Fibroblast of peridontal ligament (primary cell): ENCODE results near the gene UBA52.
A peak's percentile ranks its signal among the peaks of the same experiment; 100 is the strongest.
"Not testable (repeated sequence)": the region's sequence is repeated elsewhere in the genome, so short reads cannot be mapped to it uniquely, and the experiment has no call there.

ENCODE experiments used
- DNase-seq: peaks from one replicate; pipeline ENCODE4 v3.0.0-alpha.2; 2010; ENCODE audit errors: extremely low read depth

Gene UBA52

GRCh38 chr19:18592732-18593131 lies 21.1 kb downstream of the UBA52 start:
- DNase-seq: not testable (repeated sequence)

DNA sequence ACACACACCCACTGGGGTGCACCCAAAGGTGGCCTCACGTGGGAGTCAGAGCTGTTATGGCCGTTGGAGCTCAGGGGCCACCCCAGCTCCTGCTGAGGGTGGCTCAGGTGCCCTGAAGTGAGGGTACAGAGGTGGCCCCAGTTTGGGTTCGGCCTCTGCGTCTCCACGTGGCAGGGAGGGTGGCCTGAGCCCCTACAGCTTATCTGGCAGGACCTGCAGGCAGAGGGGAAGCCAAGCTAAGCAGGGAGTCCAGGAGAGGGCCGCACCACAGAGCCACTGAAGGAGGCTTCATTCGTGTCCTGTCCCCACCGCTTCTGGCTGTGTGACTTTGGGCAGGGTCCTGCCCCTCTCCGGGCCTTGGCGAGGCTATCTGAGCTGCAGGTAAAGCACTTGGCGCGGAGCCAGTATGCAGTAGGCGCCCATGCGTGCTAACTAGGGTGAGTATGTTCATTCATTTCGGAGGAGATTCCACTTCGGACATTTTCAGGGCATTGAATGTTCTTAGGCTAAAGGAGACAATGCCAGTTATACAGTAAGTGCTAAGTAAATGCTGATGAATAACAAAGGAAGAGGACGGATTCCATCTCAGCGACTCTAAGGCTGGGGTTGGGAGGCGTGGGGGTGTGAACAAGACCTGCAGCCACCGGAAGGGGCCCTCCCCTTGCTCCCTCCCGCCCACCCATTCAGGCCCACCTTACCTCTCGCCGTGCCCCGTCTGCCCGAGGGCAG lies 21.9 kb downstream of the UBA52 start:
- DNase-seq: no peak

DNA sequence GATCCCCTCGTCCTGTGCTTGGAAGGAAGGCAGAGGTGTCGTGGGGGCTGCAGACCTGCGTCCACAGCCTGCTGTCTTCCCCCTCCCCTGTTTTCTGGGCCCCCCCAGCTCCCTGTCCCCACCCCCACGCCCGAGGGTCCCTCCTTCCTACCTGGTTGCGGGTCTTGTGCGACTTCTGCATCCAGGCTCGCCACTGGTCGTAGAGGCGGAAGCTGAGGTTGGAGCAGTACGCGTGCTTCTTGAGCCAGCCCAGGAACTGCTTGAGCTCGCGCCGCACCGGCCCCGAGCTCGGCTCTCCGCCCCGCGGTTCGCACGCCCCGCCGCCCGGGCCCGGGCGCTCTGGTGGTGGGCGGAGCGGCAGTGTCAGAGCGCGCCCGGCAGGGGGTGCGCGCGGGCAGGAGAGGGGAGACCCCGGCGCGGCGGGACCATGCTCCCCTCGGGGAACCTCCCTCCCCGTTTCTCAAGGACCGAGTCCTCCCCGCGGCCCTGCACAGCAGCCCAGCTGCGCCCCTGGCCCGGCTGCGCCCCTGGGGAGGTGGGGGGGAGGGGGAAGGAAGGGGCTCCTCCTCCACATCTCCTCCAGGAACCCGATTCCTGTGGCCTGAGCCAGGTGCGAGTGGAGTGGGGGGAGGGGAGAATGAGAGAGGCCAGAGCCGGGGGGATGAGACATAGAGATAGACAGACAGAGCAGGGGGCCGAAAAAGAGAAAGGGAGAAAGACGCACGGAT lies 22.6 kb downstream of the UBA52 start:
- peak; percentile 63 for DNase-seq

DNA sequence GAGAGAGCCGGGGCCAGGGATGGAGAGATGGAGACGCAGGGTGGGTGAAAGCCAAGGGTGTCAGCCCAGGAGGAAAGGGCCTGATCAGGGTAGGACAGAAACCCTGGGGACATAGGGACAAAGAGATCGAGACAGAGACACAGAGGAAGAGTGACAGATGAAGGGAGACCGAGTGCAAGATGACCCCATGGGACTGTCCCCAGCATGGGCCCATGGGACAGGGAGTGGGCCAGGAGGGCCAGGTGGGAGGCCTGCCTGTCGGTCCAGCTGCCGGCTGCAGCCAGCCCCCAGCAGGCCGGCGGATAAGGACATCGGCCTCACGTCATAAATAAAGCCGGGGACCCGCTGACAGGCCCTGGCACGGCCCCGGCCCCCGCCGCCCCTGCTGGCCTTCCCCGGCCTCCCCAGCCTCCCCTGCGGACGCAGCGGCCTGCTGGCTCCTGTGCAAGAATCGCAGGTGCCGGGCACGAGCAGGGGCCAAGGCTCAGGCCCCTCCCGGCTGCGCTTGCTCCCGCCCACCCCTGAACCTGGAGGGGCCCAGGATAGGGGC lies 23.2 kb downstream of the UBA52 start:
- no peak for DNase-seq

DNA sequence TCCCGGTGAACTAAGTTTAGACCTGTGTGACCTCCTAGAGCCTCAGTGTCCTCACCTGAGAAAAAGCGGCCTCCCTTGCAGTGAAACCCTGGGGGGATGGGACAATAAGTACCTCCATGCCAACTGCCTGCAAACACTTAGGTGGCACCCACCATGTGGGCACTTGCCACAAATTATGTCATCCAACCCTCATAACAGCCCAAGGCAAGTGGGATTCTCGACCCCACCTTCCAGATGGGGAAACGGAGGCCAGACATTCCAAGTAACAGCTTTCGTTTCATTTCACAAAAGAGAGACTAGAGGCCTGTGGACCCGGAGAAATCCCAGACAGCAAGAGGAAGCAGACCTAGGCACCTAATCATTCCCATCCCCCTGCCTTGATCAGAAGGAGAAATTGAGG lies 23.8 kb downstream of the UBA52 start:
- no peak for DNase-seq

DNA sequence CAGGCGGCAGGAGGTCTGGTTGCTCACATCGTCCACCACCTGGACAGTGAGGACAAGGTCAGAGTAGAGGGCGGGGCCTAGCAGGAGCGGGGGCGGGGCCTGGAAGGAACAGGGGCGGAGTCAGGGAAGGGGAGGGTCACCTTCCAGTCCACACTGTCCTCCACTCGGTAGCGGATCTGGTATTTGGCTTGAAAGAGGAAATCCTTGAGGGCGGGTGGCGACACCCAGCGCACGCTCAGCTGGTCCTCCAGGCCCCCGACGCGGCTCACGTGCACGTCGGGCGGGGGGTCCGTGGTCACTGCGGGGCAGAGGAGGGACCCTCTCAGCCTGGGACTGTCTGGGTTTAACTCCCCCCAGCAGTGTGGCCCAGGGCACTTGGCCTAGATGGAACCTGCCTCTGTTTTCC lies 25.1 kb downstream of the UBA52 start:
- DNase-seq: no peak

DNA sequence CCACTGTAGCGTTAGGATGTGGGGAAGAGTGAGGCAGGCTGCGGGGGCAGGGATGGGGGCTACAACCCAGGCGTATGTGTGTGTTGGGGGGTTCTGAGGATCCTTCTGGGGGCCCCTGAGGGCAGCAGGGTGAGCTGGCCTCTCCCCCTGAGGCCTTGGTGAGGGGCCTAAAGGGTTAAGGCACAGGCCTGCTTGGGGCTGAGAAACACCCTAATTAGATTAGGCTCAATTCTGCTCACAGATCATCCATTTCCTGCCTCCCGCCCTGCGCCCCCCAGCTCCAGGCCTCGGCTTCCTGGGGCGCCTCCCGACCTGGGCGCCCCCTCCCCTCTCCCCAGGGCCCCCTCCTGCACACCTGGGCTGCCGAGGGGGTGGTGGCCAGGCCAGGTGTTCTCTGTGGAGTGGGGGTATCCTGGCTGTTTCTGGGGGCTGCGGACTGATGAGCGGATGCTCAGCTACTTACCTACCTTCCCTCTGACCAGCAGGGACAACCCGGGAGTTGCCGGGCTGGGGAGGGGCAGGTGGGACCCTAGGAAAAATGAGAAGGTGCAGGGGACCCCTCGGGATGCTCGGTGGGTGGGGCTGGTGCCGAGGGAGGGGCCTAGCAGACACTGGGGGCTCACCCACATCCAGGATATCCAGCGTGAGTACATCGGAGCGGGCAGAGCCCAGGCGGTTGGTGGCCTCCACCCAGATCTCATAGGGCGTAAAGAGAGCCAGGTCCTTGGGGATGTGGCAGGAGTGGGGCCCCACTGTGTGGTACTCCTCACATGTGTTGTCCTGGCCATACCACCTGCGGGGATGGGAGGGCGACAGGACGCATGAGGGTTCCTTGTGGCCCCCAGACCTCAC lies 26.4 kb downstream of the UBA52 start:
- DNase-seq: no peak

GRCh38 chr19:18599485-18599884 lies 27.8 kb downstream of the UBA52 start:
- no peak for DNase-seq

DNA sequence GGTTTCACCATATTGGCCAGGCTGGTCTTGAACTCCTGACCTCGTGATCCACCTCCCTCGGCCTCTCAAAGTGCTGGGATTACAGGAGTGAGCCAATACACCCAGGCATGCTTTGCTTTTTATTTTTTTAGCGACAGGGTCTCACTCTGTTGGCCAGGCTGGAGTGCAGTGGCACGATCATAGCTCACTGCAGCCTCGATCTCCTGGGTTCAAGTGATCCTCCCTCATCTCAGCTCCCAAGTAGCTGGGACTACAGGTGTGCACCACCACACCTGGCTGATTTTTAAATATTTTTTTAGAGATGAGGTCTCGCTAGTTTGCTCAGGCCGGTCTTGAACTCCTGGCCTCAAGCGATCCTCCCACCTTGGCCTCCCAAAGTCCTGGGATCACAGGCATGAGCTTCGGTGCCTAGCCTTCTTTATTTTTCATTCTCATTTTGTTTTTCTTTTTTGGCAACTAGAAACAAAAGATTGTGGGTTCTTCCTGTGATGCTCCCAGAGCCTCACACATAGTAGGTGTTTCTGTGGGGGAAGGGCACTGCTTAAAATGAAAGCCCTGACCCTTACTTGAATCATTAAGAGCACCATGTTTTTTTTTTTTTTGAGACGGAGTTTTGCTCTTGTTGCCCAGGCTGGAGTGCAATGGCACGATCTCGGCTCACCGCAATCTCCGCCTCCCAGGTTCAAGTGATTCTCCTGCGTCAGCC lies 29.2 kb downstream of the UBA52 start:
- DNase-seq: not testable (repeated sequence)

- no peak for DNase-seq
Observed at GRCh38 chr19:18601875-18602274, 30.2 kb downstream of the UBA52 start.

GRCh38 chr19:18603255-18603957 lies 31.7 kb downstream of the UBA52 start:
- DNase-seq: no peak

- DNase-seq: no peak
Observed at GRCh38 chr19:18603958-18604819, 32.5 kb downstream of the UBA52 start.

- no peak for DNase-seq
Observed at GRCh38 chr19:18604820-18605159, 33.1 kb downstream of the UBA52 start.

- no peak for DNase-seq
Observed at GRCh38 chr19:18605196-18605545, 33.5 kb downstream of the UBA52 start.

- DNase-seq: no peak
Observed at GRCh38 chr19:18605546-18606280, 34.1 kb downstream of the UBA52 start.

DNA sequence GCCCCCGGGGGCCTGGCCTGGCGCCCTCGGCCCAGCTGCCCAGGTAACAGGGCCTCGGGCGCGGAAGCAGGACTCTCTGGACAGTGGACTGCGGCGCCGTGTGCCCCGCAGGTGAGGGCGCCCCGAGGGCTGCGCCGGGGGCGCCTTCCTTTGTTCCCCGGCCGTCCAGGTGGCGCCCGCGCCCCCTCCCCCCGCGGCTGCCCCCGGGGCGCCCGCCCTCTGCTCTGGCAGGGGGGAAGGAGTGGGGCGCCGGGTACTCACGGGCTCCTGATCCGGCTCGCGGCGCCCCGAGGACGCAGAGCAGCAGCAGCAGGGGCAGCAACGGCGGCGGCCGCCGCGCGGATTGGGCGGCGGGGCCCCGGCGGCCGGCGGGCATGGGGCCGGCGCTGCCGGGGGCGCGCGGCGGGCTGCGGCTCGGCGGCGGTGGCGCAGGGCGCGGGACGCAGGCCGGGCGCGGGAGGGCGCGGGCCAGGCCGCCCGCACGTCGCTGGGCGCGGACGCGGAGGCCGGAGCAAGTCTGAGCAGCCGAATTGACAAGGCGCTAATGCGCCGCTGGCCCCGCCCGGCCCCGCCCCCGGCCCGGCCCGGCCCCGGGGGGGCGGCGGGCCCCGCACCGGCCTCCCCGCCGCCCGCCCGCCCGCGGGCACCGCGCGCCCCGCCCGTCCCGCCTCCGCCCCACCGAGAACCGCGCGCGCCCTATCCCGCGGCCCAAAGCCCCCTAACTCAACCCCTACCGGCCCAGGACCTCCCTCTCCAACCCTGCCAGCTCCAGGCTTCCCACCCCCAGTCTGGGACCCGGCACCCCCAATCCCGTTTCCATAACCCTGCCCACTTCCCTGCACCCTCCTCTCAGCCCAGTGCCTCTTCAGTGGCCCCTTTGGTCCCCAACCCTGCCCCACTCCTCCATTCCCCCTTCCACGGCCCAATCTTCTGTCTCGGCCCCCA lies 34.9 kb downstream of the UBA52 start, which contains the start of gene CRLF1:
Gene CRLF1, minus strand, starts transcription at position 519 of the 945 bp plus-strand sequence. Its CDS starts 143 bp downstream, at position 376.
- no peak for DNase-seq

DNA sequence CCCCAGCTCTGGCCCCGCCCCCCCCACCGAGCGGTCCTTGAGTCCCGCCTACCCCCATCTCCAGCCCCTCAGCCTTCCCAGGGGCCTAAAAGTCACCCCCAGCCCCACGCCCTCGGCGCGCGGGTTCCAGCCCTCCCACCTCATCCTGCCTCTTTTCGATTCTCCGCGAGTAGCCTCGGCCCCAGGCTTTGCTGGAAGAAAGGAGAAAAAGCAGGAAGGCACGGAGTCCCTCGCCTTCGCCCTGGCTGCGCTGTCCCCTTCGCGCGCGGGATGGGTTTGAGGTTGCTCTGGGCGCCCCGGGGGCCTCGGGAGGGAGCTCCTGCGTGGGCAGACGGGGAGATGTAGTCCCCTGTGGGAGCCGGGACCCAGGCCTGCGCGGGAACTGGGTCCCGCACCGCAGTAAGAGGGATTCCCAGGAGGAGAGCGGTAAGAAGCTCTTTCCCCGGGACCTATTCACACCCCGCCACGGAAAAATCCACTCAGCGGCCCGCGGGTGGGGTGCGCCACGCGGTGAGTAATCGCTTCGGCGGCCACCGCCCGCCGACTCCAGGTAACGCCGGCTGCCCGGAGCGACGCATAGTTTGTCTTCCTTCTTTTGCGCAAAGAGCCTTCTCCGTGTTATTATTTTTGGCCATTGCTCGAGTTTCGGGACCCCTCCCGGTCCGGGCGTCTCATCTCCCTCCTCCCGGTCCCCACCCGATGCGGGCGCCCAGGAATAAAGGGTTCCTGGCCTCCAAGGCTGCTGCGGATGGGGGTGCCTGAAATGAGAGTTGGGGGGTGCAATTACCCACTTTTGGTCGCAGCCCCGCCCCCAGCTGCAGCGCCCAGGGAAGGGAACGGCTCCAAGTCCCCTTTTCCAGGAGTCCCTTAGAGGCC lies 35.8 kb downstream of the UBA52 start:
- no peak for DNase-seq
